ENCODE measurements around the gene GORASP2. TPM values are rescaled to one million over a fixed set of nuclear protein-coding genes. Genes with fewer than 3 reads are reported as not detected.

GORASP2 gene
- 77.8 to 102 TPM (median 79.2 TPM) in 3 replicates for total RNA-seq (2021)
- Bru-seq, nascent RNA: percentile 94 among the genes with signal in this experiment
- long read RNA-seq, experiment 1, transcript GORASP2-201 (10 exons, 3,173 nt): major isoform, 633 of 708 reads
- long read RNA-seq, experiment 1, transcript GORASP2-207 (5 exons, 2,096 nt): minor isoform, 6 of 708 reads
- long read RNA-seq, experiment 1, partial matches to known transcripts: 22 of 708 reads
- long read RNA-seq, experiment 1, other reads (novel, unspliced or antisense): 45 of 708 reads
- long read RNA-seq, experiment 2, transcript GORASP2-201 (10 exons, 3,173 nt): major isoform, 66 of 128 reads
- long read RNA-seq, experiment 2, partial matches to known transcripts: 44 of 128 reads
- long read RNA-seq, experiment 2, other reads (novel, unspliced or antisense): 17 of 128 reads
- long read RNA-seq, experiment 3, transcript GORASP2-201 (10 exons, 3,173 nt): major isoform, 94 of 123 reads
- long read RNA-seq, experiment 3, partial matches to known transcripts: 15 of 123 reads
- long read RNA-seq, experiment 3, other reads (novel, unspliced or antisense): 13 of 123 reads

GRCh38 chr2:170928824-170929685 is at the start of gene GORASP2:
TSS of gene GORASP2 (plus strand) at chr2:170929253. CDS start at chr2:170929341, 88 bp downstream.
- ChIA-PET CTCF (interaction anchor here (0.6 to 4.5 kb wide), 40 partner anchors 9 to 1529 kb away, joined by 3 to 34 read pairs (median 5); partner anchors contain the start of genes DCAF17, GAD1 and METTL8), POLR2A (interaction anchor here (0.5 to 1.6 kb wide), 3 partner anchors 12 to 558 kb away, joined by 3 to 5 read pairs (median 5); partner anchors contain the start of gene METTL8)
- H3K27ac Mint-ChIP-seq: peak within 1 kb of the TSS; percentile 97
- peaks cover 13% of the 10 kb centered on the region for H3K9me3 Mint-ChIP-seq
- H3K4me3 Mint-ChIP-seq: peak within 1 kb of the TSS; percentile 91
- ATAC-seq (peak; percentile 97), DNase-seq (ENCODE audit: low spot score) (peak; percentile 99)
- H3K27me3 Mint-ChIP-seq (ENCODE audit: low read depth): no peaks in the 10 kb centered on the region
- peaks cover 21% of the 10 kb centered on the region for H3K36me3 Mint-ChIP-seq
- peaks cover 46% of the 10 kb centered on the region for H3K4me1 Mint-ChIP-seq
- TF ChIP-seq CBFB (CRISPR knock-in tag; IDR thresholded peaks at IDR 0.05; ENCODE audit: low read depth) (peak; percentile 96), CREM (CRISPR knock-in tag; IDR thresholded peaks at IDR 0.05) (peak; percentile 80), ZNF263 (CRISPR knock-in tag; IDR thresholded peaks at IDR 0.05; ENCODE audit: low read depth) (peak; percentile 17; the same call in 1 of the 2 replicates), ZMAT4 (CRISPR knock-in tag; IDR thresholded peaks at IDR 0.05) (no peak), CREB1 (CRISPR knock-in tag; IDR thresholded peaks at IDR 0.05) (no peak), ZNF232 (CRISPR knock-in tag; IDR thresholded peaks at IDR 0.05) (peak; percentile 93), CTCF (IDR thresholded peaks at IDR 0.05) (peak; percentile 91), NFATC4 (CRISPR knock-in tag; IDR thresholded peaks at IDR 0.05) (0 out of 2 replicates have a peak, but pooled peaks have one; percentile 28), STAT6 (CRISPR knock-in tag; conservative IDR thresholded peaks at IDR 0.05; ENCODE audit: low read depth) (no peak), MLX (CRISPR knock-in tag; IDR thresholded peaks at IDR 0.05) (0 out of 2 replicates have a peak, but pooled peaks have one; percentile 49), ATF2 (CRISPR knock-in tag; IDR thresholded peaks at IDR 0.05; ENCODE audit: borderline replicate concordance, low read depth) (0 out of 2 replicates have a peak, but pooled peaks have one; percentile 44), ZNF512 (CRISPR knock-in tag; IDR thresholded peaks at IDR 0.05; ENCODE audit: borderline replicate concordance) (no peak), RELA (CRISPR knock-in tag; IDR thresholded peaks at IDR 0.05; ENCODE audit: borderline replicate concordance) (no peak), HMGXB4 (CRISPR knock-in tag; IDR thresholded peaks at IDR 0.05) (peak; percentile 100), FOXJ3 (CRISPR knock-in tag; IDR thresholded peaks at IDR 0.05; ENCODE audit: borderline replicate concordance) (no peak), USF2 (CRISPR knock-in tag; IDR thresholded peaks at IDR 0.05) (peak; percentile 52; the same call in 1 of the 2 replicates), ZNF138 (CRISPR knock-in tag; conservative IDR thresholded peaks at IDR 0.05) (no peak)

All from WTC11 (cell line).